Body of pancreas (tissue), 4 donors: Measurements from ENCODE around the gene CFAP43. TPM values are rescaled to one million over a fixed set of nuclear protein-coding genes. Genes with fewer than 3 reads are reported as not detected.

Experiments used
- ATAC-seq: fragments of 150-250 bp; one replicate; pipeline ENCODE4 v1.9.1; 2016
- DNase-seq, 4 donors: peaks; one replicate each; pipeline ENCODE4 v3.0.0-alpha.2; 2019
- H3K27ac ChIP-seq, 4 donors: fragments of 200-600 bp; sonication (generic); 1 replicate in 3 of 4; 2 replicates in 1 of 4; pipeline versions ENCODE4 v1.5.1 to v1.6.1; 2016 to 2019; ENCODE audit warnings: mild to moderate bottlenecking in 1 of 4, mixed read lengths in 1 of 4, moderate library complexity in 1 of 4
- H3K27me3 ChIP-seq, 2 donors: fragments of 200-600 bp; sonication (generic); one replicate each; pipeline ENCODE4 v1.6.0; 2016; ENCODE audit warnings: mild to moderate bottlenecking in 1 of 2
- H3K36me3 ChIP-seq, 2 donors: fragments of 200-600 bp; sonication (generic); replicated peaks in 1 of 2; 2 replicates each; pipeline ENCODE4 v1.5.1; 2016; ENCODE audit warnings: low read depth in 2 of 2; ENCODE audit not compliant: insufficient read depth in 1 of 2
- H3K4me1 ChIP-seq: fragments of 200-600 bp; sonication (generic); one replicate; pipeline ENCODE4 v1.6.0; 2016
- H3K4me3 ChIP-seq, 2 donors: fragments of 200-600 bp; sonication (generic); 1 replicate in 1 of 2; 2 replicates in 1 of 2; pipeline ENCODE4 v1.5.1; 2016 to 2019
- H3K9me3 ChIP-seq, 3 donors: fragments of 200-600 bp; sonication (generic); 1 replicate in 2 of 3; 2 replicates in 1 of 3; pipeline ENCODE4 v1.5.1; 2016
- POLR2A ChIP-seq, 3 donors: fragments of 450-650 bp; IDR thresholded peaks; one replicate each; pipeline ENCODE4 v1.6.1; 2016; ENCODE audit warnings: antibody characterized with exemption in 3 of 3, mild to moderate bottlenecking in 2 of 3
- WGBS, 2 donors: methylation state at CpG; one replicate each; pipeline ENCODE4 v1.1.5; 2017; 5-methylcytosine and 5-hydroxymethylcytosine counted together
- intact Hi-C: fragments of 100-400 bp; cut with DNase I; formaldehyde crosslinking; loops from one replicate; pipeline ENCODE4 v1.15.1; 2023
- microRNA counts, 2 donors: library from miRNA; unstranded; fragments of <30 nt; microRNA quantifications; one replicate each; lab custom pipeline; 2017
- microRNA-seq, 2 donors: library from miRNA; unstranded; fragments of <30 nt; microRNA quantifications; one replicate each; pipeline ENCODE4, GENCODE V29; 2016; ENCODE audit warnings: borderline number of aligned reads in 2 of 2, borderline replicate concordance in 2 of 2
- small RNA-seq: library from RNA; depleted of rRNA; stranded (forward); fragments of <200 nt; gene quantifications from one replicate; pipeline ENCODE3, GENCODE V24; 2016
- total RNA-seq, 2 donors: library from RNA; depleted of rRNA; stranded (reverse); fragments of >200 nt; gene quantifications; one replicate each; pipeline ENCODE4 v1.1.0, GENCODE V29; 2016
- TF ChIP-seq, protein P1 (sequence below), 7 experiments: fragments of 450-650 bp in 4 of 7; fragments of 200-600 bp in 3 of 7; sonication (generic) in 3 of 7; IDR thresholded peaks; one replicate each; pipeline ENCODE4 v1.5.1; 2016 to 2019; ENCODE audit warnings: antibody characterized with exemption in 7 of 7

CFAP43 gene
- total RNA-seq, 2 donors from 2014 or later = 2.3 to 4.0 TPM

DNA sequence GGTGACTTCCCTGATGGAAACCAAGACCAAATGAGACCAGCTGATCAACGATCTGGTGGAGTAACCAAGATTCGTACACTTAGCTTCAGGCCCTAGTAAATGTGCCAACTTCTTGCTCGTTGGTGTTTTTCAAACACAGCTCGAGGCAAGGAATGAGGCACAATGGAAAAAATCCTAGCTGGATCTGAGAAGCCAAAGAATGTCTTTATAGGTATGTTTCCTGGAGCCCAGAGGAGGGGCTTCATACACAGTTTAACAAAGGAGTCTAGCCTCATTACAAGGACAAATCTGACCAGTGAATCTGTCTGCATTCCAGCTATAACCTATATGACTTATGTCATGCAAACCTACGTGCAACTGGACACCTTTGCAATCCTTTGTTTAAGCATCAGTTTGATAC is 150.2 kb downstream of the CFAP43 start:
- intact Hi-C loops = no loop called here
- Histone ChIP-seq H3K27ac (no peak overlapping the region), H3K9me3 (no peaks in the 10 kb centered on the region), H3K4me1 (peaks cover 8% of the 10 kb centered on the region), H3K4me3 (no peak overlapping the region), H3K36me3 (no peaks in the 10 kb centered on the region), H3K27me3 (no peaks in the 10 kb centered on the region)
- DNase-seq (no peak), ATAC-seq (no peak)
- 70 to 73% methylated on average over 5 of the region's 5 CpGs for WGBS, 2 donors
- TF ChIP-seq POLR2A (IDR thresholded peaks at IDR 0.05) = no peak
- TF ChIP-seq, protein P1, sequence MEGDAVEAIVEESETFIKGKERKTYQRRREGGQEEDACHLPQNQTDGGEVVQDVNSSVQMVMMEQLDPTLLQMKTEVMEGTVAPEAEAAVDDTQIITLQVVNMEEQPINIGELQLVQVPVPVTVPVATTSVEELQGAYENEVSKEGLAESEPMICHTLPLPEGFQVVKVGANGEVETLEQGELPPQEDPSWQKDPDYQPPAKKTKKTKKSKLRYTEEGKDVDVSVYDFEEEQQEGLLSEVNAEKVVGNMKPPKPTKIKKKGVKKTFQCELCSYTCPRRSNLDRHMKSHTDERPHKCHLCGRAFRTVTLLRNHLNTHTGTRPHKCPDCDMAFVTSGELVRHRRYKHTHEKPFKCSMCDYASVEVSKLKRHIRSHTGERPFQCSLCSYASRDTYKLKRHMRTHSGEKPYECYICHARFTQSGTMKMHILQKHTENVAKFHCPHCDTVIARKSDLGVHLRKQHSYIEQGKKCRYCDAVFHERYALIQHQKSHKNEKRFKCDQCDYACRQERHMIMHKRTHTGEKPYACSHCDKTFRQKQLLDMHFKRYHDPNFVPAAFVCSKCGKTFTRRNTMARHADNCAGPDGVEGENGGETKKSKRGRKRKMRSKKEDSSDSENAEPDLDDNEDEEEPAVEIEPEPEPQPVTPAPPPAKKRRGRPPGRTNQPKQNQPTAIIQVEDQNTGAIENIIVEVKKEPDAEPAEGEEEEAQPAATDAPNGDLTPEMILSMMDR (IDR thresholded peaks at IDR 0.05) = no peak

DNA sequence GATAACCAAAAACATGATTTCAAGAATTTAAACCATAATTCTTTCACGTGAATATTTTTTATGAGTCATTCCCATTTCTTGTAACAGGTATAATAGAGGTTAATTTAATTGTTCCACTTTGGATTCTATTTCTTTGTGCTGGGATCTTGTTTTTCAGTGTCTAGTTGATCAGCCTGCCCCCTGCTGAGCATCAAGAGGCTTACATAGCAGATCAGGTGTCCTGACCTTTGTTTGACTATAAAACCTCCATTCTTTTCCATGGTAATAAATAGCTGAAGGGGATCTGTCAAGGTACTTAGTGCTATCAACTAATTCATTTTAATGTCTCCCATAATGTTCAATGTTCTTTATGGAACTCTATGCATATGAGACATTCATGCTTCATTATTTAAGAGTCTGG is 151.4 kb downstream of the CFAP43 start:
- intact Hi-C loops = no loop called here
- no peaks in the 10 kb centered on the region for H3K27me3 ChIP-seq
- no peak overlapping the region for H3K27ac ChIP-seq
- H3K4me1 ChIP-seq = peaks cover 8% of the 10 kb centered on the region
- TF ChIP-seq, protein P1 (IDR thresholded peaks at IDR 0.05) = peak in 6 of 7 experiments; percentile 27 to 49 (median 36)
- TF ChIP-seq POLR2A (IDR thresholded peaks at IDR 0.05) = no peak
- H3K4me3 ChIP-seq = no peak overlapping the region
- no peaks in the 10 kb centered on the region for H3K9me3 ChIP-seq
- DNase-seq (peak in 3 of 4 donors; percentile 22 to 47 (median 33)), ATAC-seq (no peak)
- WGBS, 2 donors = 24 to 26% methylated on average over 1 of the region's 1 CpG
- H3K36me3 ChIP-seq = no peaks in the 10 kb centered on the region

MicroRNAs within 50 kb of the gene (microRNA counts, 767-probe panel; counts per million panel counts)
- 0 to 736 counts per million in 2 donors for microRNA hsa-miR-609 (lab: Ali Mortazavi, UCI)

Small RNA genes within 50 kb of the gene (microRNA-seq; reads per million reads assigned to microRNA genes)
- 0 reads per million in 2 donors for gene MIR4482
- gene MIR609 = 0 reads per million in 2 donors

Small RNA genes within 50 kb of the gene (small RNA-seq; reads per million reads assigned to genes)
- gene MIR4482 = not detected
- gene MIR609 = not detected

Other genes with a start within 250 kb of the CFAP43 start
- 1 to 10 TPM in 1 of 2 donors, not detected in 1; 3.6 TPM for gene COL17A1, start 146.5 kb downstream of the CFAP43 start, total RNA-seq
- 1 to 10 TPM; 3.3 to 5.2 TPM for gene SFR1, start 110.2 kb downstream of the CFAP43 start, total RNA-seq
- gene GSTO1, start 22.5 kb upstream of the CFAP43 start, total RNA-seq = 10 to 100 TPM; 16.8 to 65.9 TPM
- 10 to 100 TPM in 1 of 2 donors, 1 to 10 TPM in 1; 9.6 to 26.5 TPM for gene GSTO2, start 36.8 kb upstream of the CFAP43 start, total RNA-seq
- 1 to 10 TPM; 4.7 to 7.9 TPM for gene ITPRIP, start 106.1 kb upstream of the CFAP43 start, total RNA-seq
- under 1 TPM in 1 of 2 donors, not detected in 1; 0.26 TPM for gene CFAP58, start 121.5 kb upstream of the CFAP43 start, total RNA-seq